Measurements from ENCODE around the gene FBXL13.
"Not testable (repeated sequence)": the region's sequence is repeated elsewhere in the genome, so short reads cannot be mapped to it uniquely, and the experiment has no call there.

FBXL13 gene

DNA sequence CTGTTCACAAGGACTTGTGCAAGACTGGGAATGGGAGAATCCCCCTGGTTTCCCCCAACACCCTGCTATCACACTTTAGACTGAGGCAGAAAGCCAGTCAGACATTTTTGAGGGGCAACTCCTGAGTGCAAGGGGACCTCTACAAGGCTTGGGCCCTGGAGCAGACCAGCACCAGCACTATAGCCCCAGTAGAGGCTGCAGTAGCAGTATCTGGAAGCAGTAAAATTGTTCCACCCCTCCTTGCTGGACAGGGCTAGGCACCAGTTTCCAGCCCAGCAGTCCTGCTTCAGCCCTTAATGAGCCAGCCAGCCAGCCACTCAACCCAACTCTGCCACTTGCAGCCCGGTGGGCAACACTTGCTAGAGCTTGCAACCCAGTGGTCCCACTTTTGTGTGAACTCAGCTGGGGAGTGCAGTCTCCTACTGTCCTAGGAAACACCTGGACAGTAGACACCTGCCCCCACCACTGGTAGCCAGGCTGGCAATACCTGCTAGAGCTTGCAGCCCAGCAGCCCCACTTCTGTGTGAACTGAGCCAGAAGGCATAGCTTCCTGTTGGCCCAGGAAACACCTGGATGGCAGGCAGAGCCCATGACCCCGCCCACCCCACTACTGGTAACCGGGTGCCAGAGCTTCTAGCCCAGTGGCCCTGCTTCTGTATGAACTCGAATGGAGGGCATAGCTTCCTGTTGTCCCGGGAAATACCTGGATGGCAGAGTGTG is 65.0 kb downstream of the FBXL13 start:
- peaks cover 0 to 5% (median 0%) of the 10 kb centered on the region in 5 donors for H3K4me1 ChIP-seq (ENCODE audit: control insufficient read depth in 5 of 5, insufficient read depth in 5 of 5, low read length in 5 of 5)
- peaks cover 0 to 4% (median 0%) of the 10 kb centered on the region in 5 donors for H3K9me3 ChIP-seq (ENCODE audit: control insufficient read depth in 5 of 5, low read length in 5 of 5)
- H3K36me3 ChIP-seq (ENCODE audit: control insufficient read depth in 5 of 5, insufficient read depth in 5 of 5, low read length in 5 of 5) = no peaks in the 10 kb centered on the region
- no peaks in the 10 kb centered on the region for H3K27me3 ChIP-seq (ENCODE audit: control insufficient read depth in 5 of 5, insufficient read depth in 4 of 5, low read length in 5 of 5)
- no peak overlapping the region for H3K9ac ChIP-seq (ENCODE audit: low read length in 5 of 5)
- no peak overlapping the region for H3K27ac ChIP-seq (ENCODE audit: low read depth, low read length)
- no peak overlapping the region for H3K4me3 ChIP-seq (ENCODE audit: low read depth in 1 of 5, low read length in 5 of 5)

DNA sequence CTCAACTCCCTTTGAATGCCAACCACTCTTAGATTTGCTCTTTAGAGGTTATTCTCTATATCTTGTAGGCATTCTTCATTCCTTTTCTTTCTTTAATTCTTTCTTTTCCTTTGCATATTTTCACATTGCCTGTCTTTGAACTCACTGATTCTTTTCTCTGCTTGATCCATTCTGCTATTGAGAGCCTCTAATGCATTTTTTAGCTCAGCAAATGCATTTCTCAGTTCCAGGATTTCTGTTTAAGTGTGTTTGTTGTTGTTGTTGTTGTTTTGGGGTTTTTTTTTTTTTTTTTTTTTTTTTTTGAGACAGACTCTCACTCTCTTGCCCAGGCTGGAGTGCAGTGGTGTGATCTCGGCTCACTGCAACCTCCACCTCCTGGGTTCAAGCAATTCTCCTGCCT is 71.6 kb downstream of the FBXL13 start:
- Histone ChIP-seq H3K36me3 (ENCODE audit: control insufficient read depth in 5 of 5, insufficient read depth in 5 of 5, low read length in 5 of 5) (no peaks in the 10 kb centered on the region), H3K4me1 (ENCODE audit: control insufficient read depth in 5 of 5, insufficient read depth in 5 of 5, low read length in 5 of 5) (no peaks in the 10 kb centered on the region), H3K27me3 (ENCODE audit: control insufficient read depth in 5 of 5, insufficient read depth in 4 of 5, low read length in 5 of 5) (no peaks in the 10 kb centered on the region), H3K4me3 (ENCODE audit: low read depth in 1 of 5, low read length in 5 of 5) (no peak overlapping the region), H3K9ac (ENCODE audit: low read length in 5 of 5) (no peak overlapping the region), H3K9me3 (ENCODE audit: control insufficient read depth in 5 of 5, low read length in 5 of 5) (peaks cover 0 to 18% (median 4%) of the 10 kb centered on the region in 5 donors), H3K27ac (ENCODE audit: low read depth, low read length) (no peak overlapping the region)

DNA sequence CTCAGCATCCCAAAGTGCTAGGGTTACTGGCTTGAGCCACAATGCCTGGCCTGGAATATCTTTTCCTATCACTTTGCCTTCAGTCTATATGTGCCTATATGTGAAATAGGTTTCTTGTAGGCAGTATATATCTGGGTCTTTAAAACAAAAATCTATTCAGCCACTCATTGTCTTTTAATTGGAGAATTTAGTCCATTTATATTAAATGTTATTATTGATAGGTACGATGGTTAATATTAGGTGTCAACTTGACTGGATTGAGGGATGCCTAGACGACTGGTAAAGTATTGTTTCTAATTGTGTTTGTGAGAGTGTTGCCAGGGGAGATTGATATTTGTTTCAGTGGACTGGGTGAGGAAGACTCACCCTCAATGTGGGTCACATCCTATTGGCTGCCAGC is 73.4 kb downstream of the FBXL13 start:
- Histone ChIP-seq H3K4me3 (ENCODE audit: low read depth in 1 of 5, low read length in 5 of 5) (no peak overlapping the region), H3K27me3 (ENCODE audit: control insufficient read depth in 5 of 5, insufficient read depth in 4 of 5, low read length in 5 of 5) (no peaks in the 10 kb centered on the region), H3K27ac (ENCODE audit: low read depth, low read length) (no peak overlapping the region), H3K4me1 (ENCODE audit: control insufficient read depth in 5 of 5, insufficient read depth in 5 of 5, low read length in 5 of 5) (no peaks in the 10 kb centered on the region), H3K36me3 (ENCODE audit: control insufficient read depth in 5 of 5, insufficient read depth in 5 of 5, low read length in 5 of 5) (no peaks in the 10 kb centered on the region), H3K9ac (ENCODE audit: low read length in 5 of 5) (no peak overlapping the region), H3K9me3 (ENCODE audit: control insufficient read depth in 5 of 5, low read length in 5 of 5) (peaks cover 0 to 18% (median 3%) of the 10 kb centered on the region in 5 donors)

DNA sequence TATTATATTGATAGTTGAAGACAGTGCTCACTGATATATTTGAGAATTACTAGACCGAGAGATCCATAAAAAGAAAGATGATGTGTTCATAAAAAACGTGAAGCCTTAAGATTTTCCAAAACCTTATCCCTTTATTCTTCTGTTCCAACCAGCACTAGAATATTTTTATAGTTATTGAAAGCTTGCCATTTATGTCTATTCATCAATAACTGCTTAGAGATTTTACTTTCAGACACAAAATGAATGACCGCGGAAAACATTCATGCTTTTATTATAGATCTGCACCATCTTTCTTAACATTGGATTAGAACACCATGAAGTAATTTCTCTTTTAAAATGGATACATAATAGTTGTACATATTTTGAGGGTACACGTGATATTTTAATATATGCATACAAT is 77.6 kb downstream of the FBXL13 start:
- Histone ChIP-seq H3K9ac (ENCODE audit: low read length in 5 of 5) (no peak overlapping the region), H3K9me3 (ENCODE audit: control insufficient read depth in 5 of 5, low read length in 5 of 5) (peaks cover 0 to 9% (median 0%) of the 10 kb centered on the region in 5 donors), H3K4me3 (ENCODE audit: low read depth in 1 of 5, low read length in 5 of 5) (no peak overlapping the region), H3K4me1 (ENCODE audit: control insufficient read depth in 5 of 5, insufficient read depth in 5 of 5, low read length in 5 of 5) (peaks cover 0 to 10% (median 0%) of the 10 kb centered on the region in 5 donors), H3K27ac (ENCODE audit: low read depth, low read length) (no peak overlapping the region), H3K27me3 (ENCODE audit: control insufficient read depth in 5 of 5, insufficient read depth in 4 of 5, low read length in 5 of 5) (no peaks in the 10 kb centered on the region), H3K36me3 (ENCODE audit: control insufficient read depth in 5 of 5, insufficient read depth in 5 of 5, low read length in 5 of 5) (no peaks in the 10 kb centered on the region)

DNA sequence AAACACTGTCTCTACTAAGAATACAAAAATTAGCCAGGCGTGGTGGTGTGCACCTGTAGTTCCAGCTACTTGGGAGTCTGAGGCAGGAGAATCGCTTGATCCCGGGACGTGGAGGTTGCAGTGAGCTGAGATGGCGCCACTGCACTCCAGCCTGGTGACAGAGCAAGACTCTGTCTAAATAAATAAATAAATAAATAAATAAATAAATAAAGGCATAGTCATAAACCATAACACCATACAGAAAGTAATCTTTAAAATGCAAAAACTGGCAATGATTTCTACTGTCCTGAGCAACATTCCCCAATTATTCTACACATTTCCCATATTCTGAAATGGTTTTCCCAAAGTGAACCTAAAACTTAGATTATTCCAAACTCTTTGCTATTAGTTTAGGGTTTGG is 79.0 kb downstream of the FBXL13 start:
- not testable (repeated sequence) for H3K4me3 ChIP-seq (ENCODE audit: low read depth in 1 of 5, low read length in 5 of 5); H3K27ac ChIP-seq (ENCODE audit: low read depth, low read length); H3K9ac ChIP-seq (ENCODE audit: low read length in 5 of 5); H3K27me3 ChIP-seq (ENCODE audit: control insufficient read depth in 5 of 5, insufficient read depth in 4 of 5, low read length in 5 of 5); H3K36me3 ChIP-seq (ENCODE audit: control insufficient read depth in 5 of 5, insufficient read depth in 5 of 5, low read length in 5 of 5); H3K9me3 ChIP-seq (ENCODE audit: control insufficient read depth in 5 of 5, low read length in 5 of 5)
- H3K4me1 ChIP-seq (ENCODE audit: control insufficient read depth in 5 of 5, insufficient read depth in 5 of 5, low read length in 5 of 5) = peaks cover 0 to 10% (median 0%) of the 10 kb centered on the region in 5 donors

DNA sequence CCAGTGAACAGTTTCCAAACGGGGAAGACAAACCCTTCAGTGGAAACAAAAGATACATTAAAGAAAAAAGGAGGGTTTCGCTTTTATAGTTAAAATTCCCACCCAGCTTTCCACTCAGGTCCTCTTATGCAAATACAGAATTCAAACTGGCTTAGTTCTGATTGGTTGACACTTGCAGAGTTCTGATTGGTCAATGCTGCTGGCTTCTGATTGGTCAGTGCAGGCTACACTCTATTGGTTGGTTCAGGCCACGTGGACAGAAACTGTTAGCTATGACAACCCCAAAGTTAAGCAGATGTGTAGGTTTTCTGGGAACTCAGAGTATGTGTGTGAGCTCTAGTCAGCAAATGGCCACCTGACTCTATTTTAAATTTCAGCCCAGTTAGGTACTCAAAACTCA is 80.0 kb downstream of the FBXL13 start:
- Histone ChIP-seq H3K4me1 (ENCODE audit: control insufficient read depth in 5 of 5, insufficient read depth in 5 of 5, low read length in 5 of 5) (peaks cover 0 to 10% (median 0%) of the 10 kb centered on the region in 5 donors), H3K27ac (ENCODE audit: low read depth, low read length) (no peak overlapping the region), H3K9ac (ENCODE audit: low read length in 5 of 5) (no peak overlapping the region), H3K36me3 (ENCODE audit: control insufficient read depth in 5 of 5, insufficient read depth in 5 of 5, low read length in 5 of 5) (no peaks in the 10 kb centered on the region), H3K9me3 (ENCODE audit: control insufficient read depth in 5 of 5, low read length in 5 of 5) (no peaks in the 10 kb centered on the region), H3K27me3 (ENCODE audit: control insufficient read depth in 5 of 5, insufficient read depth in 4 of 5, low read length in 5 of 5) (no peaks in the 10 kb centered on the region), H3K4me3 (ENCODE audit: low read depth in 1 of 5, low read length in 5 of 5) (no peak overlapping the region)

DNA sequence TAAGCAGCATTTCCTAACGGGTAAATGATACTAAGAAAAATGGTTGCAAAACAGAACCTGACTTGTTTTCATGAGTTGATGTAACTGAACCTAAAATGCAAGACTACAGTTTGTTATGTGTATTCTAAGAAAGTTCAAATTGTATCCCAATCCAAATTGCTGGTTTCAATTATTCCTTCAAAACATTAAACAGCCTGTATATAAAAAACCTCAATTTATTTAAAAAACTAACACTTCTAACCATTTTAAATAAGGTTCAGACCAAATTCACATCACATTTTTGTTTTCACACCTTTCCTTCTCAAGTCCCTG is 80.9 kb downstream of the FBXL13 start:
- H3K4me3 ChIP-seq (ENCODE audit: low read depth in 1 of 5, low read length in 5 of 5) = no peak overlapping the region
- peak overlapping the region; percentile 25 for H3K27ac ChIP-seq (ENCODE audit: low read depth, low read length)
- no peaks in the 10 kb centered on the region for H3K9me3 ChIP-seq (ENCODE audit: control insufficient read depth in 5 of 5, low read length in 5 of 5)
- peaks cover 0 to 10% (median 0%) of the 10 kb centered on the region in 5 donors for H3K4me1 ChIP-seq (ENCODE audit: control insufficient read depth in 5 of 5, insufficient read depth in 5 of 5, low read length in 5 of 5)
- H3K9ac ChIP-seq (ENCODE audit: low read length in 5 of 5) = no peak overlapping the region
- H3K27me3 ChIP-seq (ENCODE audit: control insufficient read depth in 5 of 5, insufficient read depth in 4 of 5, low read length in 5 of 5) = no peaks in the 10 kb centered on the region
- H3K36me3 ChIP-seq (ENCODE audit: control insufficient read depth in 5 of 5, insufficient read depth in 5 of 5, low read length in 5 of 5) = no peaks in the 10 kb centered on the region

DNA sequence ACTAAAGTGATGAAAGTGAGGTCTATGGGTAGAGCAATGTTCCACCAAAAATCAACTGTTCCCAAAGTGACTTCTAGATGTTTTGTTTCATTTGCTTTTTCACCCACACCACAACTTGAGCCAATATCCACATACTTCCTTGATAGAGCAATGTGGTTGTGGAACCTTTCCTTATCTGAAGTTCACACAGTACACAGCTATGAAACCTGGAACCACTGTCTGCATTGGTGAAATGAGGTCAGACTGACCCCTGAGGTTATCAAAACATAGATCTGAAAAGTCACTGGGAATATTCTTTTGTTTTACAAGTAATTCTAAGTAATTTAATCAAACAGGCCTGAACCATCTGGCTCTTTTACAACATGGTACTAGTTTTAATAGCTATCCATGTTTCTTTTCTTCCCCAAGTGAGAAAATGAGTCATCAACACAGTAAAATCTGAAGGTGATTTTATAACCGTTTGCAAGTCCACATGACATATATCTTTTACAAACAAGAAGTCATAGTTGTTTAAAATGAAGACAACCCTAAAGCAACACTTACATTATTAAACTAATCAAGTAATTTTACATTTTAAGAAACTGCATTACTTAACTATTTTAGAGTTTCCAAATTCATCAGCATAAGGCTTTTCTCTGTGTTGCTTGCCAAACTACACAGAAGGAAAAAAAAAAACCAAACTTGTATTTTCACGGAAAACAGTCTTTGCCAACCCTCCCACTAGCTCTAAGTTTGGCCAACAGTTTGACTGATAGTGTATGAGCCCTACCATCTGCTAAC is 81.5 kb downstream of the FBXL13 start:
- Histone ChIP-seq H3K9me3 (ENCODE audit: control insufficient read depth in 5 of 5, low read length in 5 of 5) (no peaks in the 10 kb centered on the region), H3K27ac (ENCODE audit: low read depth, low read length) (peak overlapping the region; percentile 25), H3K27me3 (ENCODE audit: control insufficient read depth in 5 of 5, insufficient read depth in 4 of 5, low read length in 5 of 5) (no peaks in the 10 kb centered on the region), H3K36me3 (ENCODE audit: control insufficient read depth in 5 of 5, insufficient read depth in 5 of 5, low read length in 5 of 5) (no peaks in the 10 kb centered on the region), H3K4me1 (ENCODE audit: control insufficient read depth in 5 of 5, insufficient read depth in 5 of 5, low read length in 5 of 5) (peaks cover 0 to 10% (median 0%) of the 10 kb centered on the region in 5 donors), H3K9ac (ENCODE audit: low read length in 5 of 5) (no peak overlapping the region), H3K4me3 (ENCODE audit: low read depth in 1 of 5, low read length in 5 of 5) (no peak overlapping the region)

DNA sequence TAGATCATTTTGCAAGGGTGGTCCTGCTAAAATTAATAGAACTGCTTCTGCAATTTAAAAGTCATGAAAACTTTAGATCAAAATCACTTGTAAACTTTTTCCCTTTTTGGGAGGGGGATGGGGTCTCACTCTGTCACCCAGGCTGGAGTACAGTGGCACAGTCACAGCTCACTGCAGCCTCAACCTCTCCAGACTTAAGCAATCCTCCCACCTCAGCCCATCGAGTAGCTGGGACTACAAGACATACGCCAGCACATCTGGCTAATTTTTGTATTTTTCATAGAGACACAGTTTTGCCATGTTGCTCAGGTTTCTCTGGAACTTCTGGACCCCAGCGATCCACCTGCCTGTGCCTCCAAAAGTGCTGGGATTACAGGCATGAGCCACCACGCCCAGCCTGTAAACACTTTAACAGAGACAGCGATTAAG is 82.1 kb downstream of the FBXL13 start:
- Histone ChIP-seq H3K27ac (ENCODE audit: low read depth, low read length) (no peak overlapping the region), H3K36me3 (ENCODE audit: control insufficient read depth in 5 of 5, insufficient read depth in 5 of 5, low read length in 5 of 5) (no peaks in the 10 kb centered on the region), H3K27me3 (ENCODE audit: control insufficient read depth in 5 of 5, insufficient read depth in 4 of 5, low read length in 5 of 5) (no peaks in the 10 kb centered on the region), H3K9ac (ENCODE audit: low read length in 5 of 5) (no peak overlapping the region), H3K4me3 (ENCODE audit: low read depth in 1 of 5, low read length in 5 of 5) (no peak overlapping the region), H3K4me1 (ENCODE audit: control insufficient read depth in 5 of 5, insufficient read depth in 5 of 5, low read length in 5 of 5) (peaks cover 0 to 10% (median 0%) of the 10 kb centered on the region in 5 donors), H3K9me3 (ENCODE audit: control insufficient read depth in 5 of 5, low read length in 5 of 5) (no peaks in the 10 kb centered on the region)

DNA sequence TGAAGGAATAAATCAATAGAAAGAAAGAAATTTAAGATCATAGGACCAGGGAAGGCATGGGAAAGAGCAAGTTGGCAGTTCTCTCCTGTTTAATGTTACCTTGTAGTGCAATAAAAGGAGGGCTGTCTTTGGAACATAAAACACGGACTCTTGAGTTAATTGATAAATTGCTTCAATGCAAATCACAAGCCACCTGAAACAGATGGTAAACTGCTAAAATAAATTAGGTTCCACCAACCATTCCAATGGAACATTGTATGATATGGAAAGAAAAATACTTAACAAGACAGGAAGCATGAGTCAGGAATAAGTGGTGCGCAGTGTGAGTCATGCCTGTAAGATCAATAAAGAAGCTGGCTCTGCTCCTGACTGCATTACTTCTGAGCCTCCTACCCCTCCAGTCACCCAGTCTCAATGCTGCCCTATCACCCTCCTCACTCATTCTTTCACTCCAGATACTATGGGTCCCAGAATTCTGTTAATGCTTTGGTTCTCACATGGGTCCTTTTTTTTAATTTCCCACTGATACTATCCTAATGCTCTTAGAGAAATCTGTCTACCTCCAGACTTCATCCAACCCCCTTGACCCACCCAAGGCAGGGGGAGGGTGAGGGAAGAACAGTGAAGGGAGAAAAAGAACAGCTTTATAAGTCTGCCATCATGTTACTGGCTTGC is 82.9 kb downstream of the FBXL13 start:
- no peak overlapping the region for H3K9ac ChIP-seq (ENCODE audit: low read length in 5 of 5)
- H3K4me1 ChIP-seq (ENCODE audit: control insufficient read depth in 5 of 5, insufficient read depth in 5 of 5, low read length in 5 of 5) = peaks cover 0 to 10% (median 0%) of the 10 kb centered on the region in 5 donors
- H3K27me3 ChIP-seq (ENCODE audit: control insufficient read depth in 5 of 5, insufficient read depth in 4 of 5, low read length in 5 of 5) = no peaks in the 10 kb centered on the region
- no peaks in the 10 kb centered on the region for H3K9me3 ChIP-seq (ENCODE audit: control insufficient read depth in 5 of 5, low read length in 5 of 5)
- no peak overlapping the region for H3K27ac ChIP-seq (ENCODE audit: low read depth, low read length)
- H3K36me3 ChIP-seq (ENCODE audit: control insufficient read depth in 5 of 5, insufficient read depth in 5 of 5, low read length in 5 of 5) = no peaks in the 10 kb centered on the region
- H3K4me3 ChIP-seq (ENCODE audit: low read depth in 1 of 5, low read length in 5 of 5) = no peak overlapping the region

All from subcutaneous abdominal adipose tissue (tissue), 5 donors.